Upper lobe of left lung (tissue), 6 donors: ENCODE measurements around the gene AMBP. TPM values are rescaled to one million over a fixed set of nuclear protein-coding genes. Genes with fewer than 3 reads are reported as not detected.

ENCODE experiments used
- ATAC-seq, 2 donors: fragments of 200-7000 bp; cut with Tn5 transposase; one replicate each; pipeline ENCODE4 v1.9.1; 2022; ENCODE audit warnings: mild to moderate bottlenecking in 2 of 2, moderate library complexity in 2 of 2; ENCODE audit not compliant: low FRiP score in 2 of 2
- DNase-seq, 2 donors: peaks; one replicate each; pipeline ENCODE4 v3.0.0-alpha.2; 2019 to 2020
- H3K27ac ChIP-seq, 4 donors: fragments of 200-600 bp; sonication (generic); one replicate each; pipeline ENCODE4 v1.5.1; 2016 to 2019
- H3K27me3 ChIP-seq, 4 donors: fragments of 200-600 bp; sonication (generic); one replicate each; pipeline ENCODE4 v1.5.1; 2017 to 2019
- H3K36me3 ChIP-seq, 4 donors: fragments of 200-600 bp; sonication (generic); one replicate each; pipeline ENCODE4 v1.5.1; 2016 to 2019
- H3K4me1 ChIP-seq, 4 donors: fragments of 200-600 bp; sonication (generic); one replicate each; pipeline ENCODE4 v1.5.1; 2018 to 2019
- H3K4me3 ChIP-seq, 4 donors: fragments of 200-600 bp; sonication (generic); one replicate each; pipeline ENCODE4 v1.5.1; 2017 to 2019; ENCODE audit warnings: mild to moderate bottlenecking in 2 of 4, moderate library complexity in 1 of 4
- H3K9me3 ChIP-seq, 4 donors: fragments of 200-600 bp; sonication (generic); one replicate each; pipeline ENCODE4 v1.5.1; 2018 to 2019
- CTCF ChIP-seq, 6 experiments: fragments of 450-650 bp in 4 of 6; fragments of 200-600 bp in 2 of 6; sonication (generic) in 2 of 6; IDR thresholded peaks; one replicate each; pipeline ENCODE4 v1.5.1; 2016 to 2019; ENCODE audit warnings: antibody characterized with exemption in 6 of 6
- EP300 ChIP-seq, 4 donors: sonication (generic); formaldehyde crosslinking; IDR thresholded peaks; one replicate each; pipeline ENCODE4 v1.5.1; 2017; ENCODE audit warnings: antibody characterized with exemption in 4 of 4, control low read depth in 2 of 4
- POLR2A ChIP-seq, 4 donors: fragments of 450-650 bp; IDR thresholded peaks; one replicate each; pipeline ENCODE4 v1.5.1; 2016 to 2017; ENCODE audit warnings: antibody characterized with exemption in 4 of 4, mild to moderate bottlenecking in 2 of 4
- POLR2AphosphoS5 ChIP-seq, 2 donors: sonication (generic); formaldehyde crosslinking; IDR thresholded peaks; one replicate each; pipeline ENCODE4 v1.5.1; 2017; ENCODE audit warnings: antibody characterized with exemption in 2 of 2
- WGBS, 2 donors: methylation state at CpG; one replicate each; pipeline ENCODE4 v1.1.5; 2017 to 2018; 5-methylcytosine and 5-hydroxymethylcytosine counted together
- total RNA-seq, 6 donors: library from RNA; depleted of rRNA in 4 of 6; stranded (reverse); fragments of >200 nt in 4 of 6; gene quantifications; one replicate each; pipeline versions ENCODE4 v1.1.0 to v1.2.1, GENCODE V29; 2016 to 2021
- donor health status: DM: no; HTN: no; CAD: no; lungs with moderate emphysema.
- donor health status: DM: no; HTN: yes; CAD: no; lungs with severe emphysema.

AMBP gene
- 1 to 10 TPM in 2 of 6 donors, under 1 TPM in 1, not detected in 3; 0.46 to 4.0 (median 3.1) TPM for total RNA-seq

- Histone ChIP-seq H3K4me1 (peaks cover 0 to 33% (median 13%) of the 10 kb centered on the region in 4 donors), H3K36me3 (no peaks in the 10 kb centered on the region), H3K27me3 (no peaks in the 10 kb centered on the region), H3K4me3 (no peak within 1 kb of the TSS), H3K27ac (no peak within 1 kb of the TSS), H3K9me3 (no peaks in the 10 kb centered on the region)
- peak; percentile 37 to 87 for DNase-seq
- TF ChIP-seq CTCF (IDR thresholded peaks at IDR 0.05) = no peak
- TF ChIP-seq EP300 (IDR thresholded peaks at IDR 0.05) = no peak
- TF ChIP-seq POLR2A (IDR thresholded peaks at IDR 0.05) = no peak
- TF ChIP-seq POLR2AphosphoS5 (IDR thresholded peaks at IDR 0.05) = no peak
- WGBS, 2 donors = 50 to 64% methylated on average over 2 to 16 of the region's 16 CpGs
- ATAC-seq = no peak
These were observed at the start of gene AMBP for GRCh38 chr9:114078021-114078780. Gene AMBP, minus strand, starts transcription at chr9:114078300. Its CDS starts 91 bp downstream, at chr9:114078209.

GRCh38 chr9:114126247-114127060 is 48.4 kb upstream of the AMBP start:
- TF ChIP-seq POLR2A (IDR thresholded peaks at IDR 0.05) (no peak), POLR2AphosphoS5 (IDR thresholded peaks at IDR 0.05) (no peak), CTCF (IDR thresholded peaks at IDR 0.05) (no peak), EP300 (IDR thresholded peaks at IDR 0.05) (no peak)
- Histone ChIP-seq H3K4me1 (no peaks in the 10 kb centered on the region), H3K27ac (no peak overlapping the region), H3K27me3 (no peaks in the 10 kb centered on the region), H3K36me3 (no peaks in the 10 kb centered on the region), H3K4me3 (no peak overlapping the region), H3K9me3 (peaks cover 0 to 10% (median 9%) of the 10 kb centered on the region in 4 donors)
- DNase-seq (no peak), ATAC-seq (no peak)
- 65 to 74% methylated on average over 13 of the region's 13 CpGs for WGBS, 2 donors

- WGBS, 2 donors = 78 to 87% methylated on average over 6 to 10 of the region's 10 CpGs
- Histone ChIP-seq H3K4me3 (no peak overlapping the region), H3K4me1 (no peaks in the 10 kb centered on the region), H3K9me3 (peaks cover 0 to 10% (median 9%) of the 10 kb centered on the region in 4 donors), H3K36me3 (no peaks in the 10 kb centered on the region), H3K27me3 (no peaks in the 10 kb centered on the region), H3K27ac (no peak overlapping the region)
- TF ChIP-seq POLR2A (IDR thresholded peaks at IDR 0.05) (no peak), EP300 (IDR thresholded peaks at IDR 0.05) (no peak), CTCF (IDR thresholded peaks at IDR 0.05) (no peak), POLR2AphosphoS5 (IDR thresholded peaks at IDR 0.05) (no peak)
- ATAC-seq (no peak), DNase-seq (no peak)
These were observed 47.4 kb upstream of the AMBP start for GRCh38 chr9:114125476-114126013.

GRCh38 chr9:114124666-114125475 is 46.8 kb upstream of the AMBP start:
- ATAC-seq = no peak
- 82 to 87% methylated on average over 11 to 13 of the region's 13 CpGs for WGBS, 2 donors
- no peak for DNase-seq

More at GRCh38 chr9:114124666-114125475, 46.8 kb upstream of the AMBP start:
- H3K4me1 ChIP-seq = peaks cover 0 to 2% (median 0%) of the 10 kb centered on the region in 4 donors
- H3K9me3 ChIP-seq = peaks cover 0 to 10% (median 9%) of the 10 kb centered on the region in 4 donors
- no peaks in the 10 kb centered on the region for H3K36me3 ChIP-seq
- H3K4me3 ChIP-seq = no peak overlapping the region
- no peak for TF ChIP-seq POLR2AphosphoS5 (IDR thresholded peaks at IDR 0.05)
- no peaks in the 10 kb centered on the region for H3K27me3 ChIP-seq
- H3K27ac ChIP-seq = no peak overlapping the region
